B cell (primary cell): Measurements from ENCODE around the gene SUOX. TPM values are rescaled to one million over a fixed set of nuclear protein-coding genes. Genes with fewer than 3 reads are reported as not detected.

Experiments
- ATAC-seq: fragments of 200-7000 bp; cut with Tn5 transposase; one replicate; pipeline ENCODE4 v1.10.0; 2021; ENCODE audit warnings: low read depth, mild to moderate bottlenecking, moderate number of reproducible peaks, moderate library complexity
- CTCF ChIA-PET: fragments of 350-600 bp; sonication (Branson Sonifier 250); formaldehyde crosslinking; loops from one replicate; lab custom pipeline; 2021; ENCODE audit warnings: antibody characterized with exemption, inconsistent platforms; lab: Charles Lee
- POLR2A ChIA-PET: fragments of 350-600 bp; sonication (Branson Sonifier 250); formaldehyde crosslinking; loops from one replicate; lab custom pipeline; 2021; ENCODE audit warnings: antibody characterized with exemption; lab: Charles Lee
- DNase-seq: peaks from one replicate; pipeline ENCODE4 v3.0.0; 2013
- H2AFZ ChIP-seq: 2 replicates; pipeline ENCODE4 v1.6.1; 2012; ENCODE audit warnings: mild to moderate bottlenecking, low read depth, low read length; ENCODE audit not compliant: insufficient read depth, poor library complexity, severe bottlenecking
- H3K27ac ChIP-seq, 2 donors: 1 replicate in 1 of 2; 2 replicates in 1 of 2; pipeline ENCODE4 v1.5.1; 2012 to 2013; ENCODE audit warnings: low read length in 2 of 2, mild to moderate bottlenecking in 2 of 2, moderate library complexity in 1 of 2
- H3K27me3 ChIP-seq, 4 experiments: fragments of 200-600 bp in 1 of 4; sonication (generic) in 1 of 4; replicated peaks in 1 of 4; 1 replicate in 2 of 4; 2 replicates in 2 of 4; pipeline versions ENCODE4 v1.6.1 to v1.7.0; 2013 to 2016; ENCODE audit warnings: low read length in 3 of 4, mild to moderate bottlenecking in 2 of 4, mixed read lengths in 1 of 4, moderate library complexity in 1 of 4; ENCODE audit not compliant: insufficient read depth in 4 of 4, control insufficient read depth in 3 of 4; ENCODE audit errors: control extremely low read depth in 1 of 4
- H3K36me3 ChIP-seq, 2 experiments: replicated peaks in 1 of 2; 1 replicate in 1 of 2; 2 replicates in 1 of 2; pipeline versions ENCODE4 v1.6.1 to v1.7.1; 2013; ENCODE audit warnings: low read length in 1 of 2; ENCODE audit not compliant: insufficient read depth in 2 of 2, control insufficient read depth in 1 of 2; ENCODE audit errors: control extremely low read depth in 1 of 2, extremely low read depth in 1 of 2
- H3K4me1 ChIP-seq, 2 donors: fragments of 200-600 bp in 1 of 2; sonication (generic) in 1 of 2; 1 replicate in 1 of 2; 2 replicates in 1 of 2; pipeline versions ENCODE4 v1.5.1 to v1.6.1; 2013 to 2017; ENCODE audit warnings: low read length in 2 of 2; ENCODE audit not compliant: control insufficient read depth in 2 of 2, insufficient read depth in 2 of 2
- H3K4me2 ChIP-seq: replicated peaks from 2 replicates; pipeline ENCODE3; 2012; ENCODE audit warnings: mild to moderate bottlenecking, low read depth, low read length; ENCODE audit not compliant: poor library complexity, severe bottlenecking
- H3K4me3 ChIP-seq, 5 experiments: fragments of 200-600 bp in 1 of 5; sonication (generic) in 1 of 5; 1 replicate in 3 of 5; 2 replicates in 2 of 5; pipeline versions ENCODE4 v1.5.1 to v1.7.0; 2011 to 2016; ENCODE audit warnings: low read length in 4 of 5, mild to moderate bottlenecking in 4 of 5, low read depth in 2 of 5, control low read depth in 1 of 5, moderate library complexity in 1 of 5; ENCODE audit not compliant: insufficient read depth in 1 of 5; ENCODE audit errors: control extremely low read depth in 1 of 5, extremely low read depth in 1 of 5
- H3K79me2 ChIP-seq: fragments of 200-600 bp; sonication (generic); one replicate; pipeline ENCODE4 v1.6.0; 2016; ENCODE audit warnings: low read length; ENCODE audit not compliant: control insufficient read depth, insufficient read depth
- H3K9ac ChIP-seq: fragments of 200-600 bp; sonication (generic); 2 replicates; pipeline ENCODE4 v1.6.1; 2017; ENCODE audit warnings: mild to moderate bottlenecking, low read length, moderate library complexity
- H3K9me3 ChIP-seq, 3 donors: one replicate each; pipeline versions ENCODE4 v1.6.1 to v1.7.1; 2013; ENCODE audit warnings: low read length in 2 of 3; ENCODE audit not compliant: control insufficient read depth in 2 of 3, insufficient read depth in 1 of 3; ENCODE audit errors: control extremely low read depth in 1 of 3
- H4K20me1 ChIP-seq: 2 replicates; pipeline ENCODE4 v1.6.0; 2012; ENCODE audit warnings: mild to moderate bottlenecking, low read length; ENCODE audit not compliant: insufficient read depth, control insufficient read depth, poor library complexity, severe bottlenecking
- H3K27ac Mint-ChIP-seq: one replicate; pipeline ENCODE4 v1.8.0; 2021; ENCODE audit warnings: mixed read lengths
- H3K27me3 Mint-ChIP-seq: one replicate; pipeline ENCODE4 v1.8.0; 2021; ENCODE audit warnings: mixed read lengths
- H3K4me1 Mint-ChIP-seq: one replicate; pipeline ENCODE4 v1.8.0; 2021; ENCODE audit warnings: mixed read lengths
- H3K4me3 Mint-ChIP-seq: one replicate; pipeline ENCODE4 v1.8.0; 2021; ENCODE audit warnings: mixed read lengths
- H3K9me3 Mint-ChIP-seq: one replicate; pipeline ENCODE4 v1.8.0; 2022; ENCODE audit warnings: mixed read lengths; ENCODE audit not compliant: insufficient read depth
- EZH2 ChIP-seq: IDR thresholded peaks from 2 replicates; pipeline ENCODE4 v1.6.1; 2012; ENCODE audit warnings: borderline replicate concordance, low read depth, mild to moderate bottlenecking, moderate library complexity, low read length; ENCODE audit not compliant: insufficient read depth, poor library complexity, severe bottlenecking
- WGBS: methylation state at CpG from one replicate; pipeline ENCODE4 v1.1.5; 2013; ENCODE audit warnings: missing lambda C conversion rate; ENCODE audit not compliant: insufficient coverage; 5-methylcytosine and 5-hydroxymethylcytosine counted together
- intact Hi-C: fragments of 100-400 bp; cut with micrococcal nuclease; formaldehyde crosslinking; loops from one replicate; pipeline ENCODE4 v1.10.0; 2022
- polyA plus RNA-seq: library from polyadenylated mRNA; depleted of rRNA; stranded (reverse); fragments of >200 nt; gene quantifications from 2 replicates; pipeline ENCODE4 v1.2.3, GENCODE V29; 2012
- total RNA-seq, 2 donors: library from RNA; stranded (reverse); fragments of 120-200 nt in 1 of 2; gene quantifications; 1 replicate in 1 of 2; 2 replicates in 1 of 2; pipeline versions ENCODE4 v1.2.3 to v1.2.4, GENCODE V29; 2013 to 2022
- TF ChIP-seq, protein P1 (sequence below): fragments of 200-600 bp; IDR thresholded peaks from one replicate; pipeline ENCODE4 v1.8.0; 2022; ENCODE audit warnings: antibody characterized with exemption, mild to moderate bottlenecking

The SUOX gene
- total and polyA plus RNA-seq, 2 donors (not counting 1 experiment from before 2014, with no cell fraction given), result 3.1 to 7.5 TPM

DNA sequence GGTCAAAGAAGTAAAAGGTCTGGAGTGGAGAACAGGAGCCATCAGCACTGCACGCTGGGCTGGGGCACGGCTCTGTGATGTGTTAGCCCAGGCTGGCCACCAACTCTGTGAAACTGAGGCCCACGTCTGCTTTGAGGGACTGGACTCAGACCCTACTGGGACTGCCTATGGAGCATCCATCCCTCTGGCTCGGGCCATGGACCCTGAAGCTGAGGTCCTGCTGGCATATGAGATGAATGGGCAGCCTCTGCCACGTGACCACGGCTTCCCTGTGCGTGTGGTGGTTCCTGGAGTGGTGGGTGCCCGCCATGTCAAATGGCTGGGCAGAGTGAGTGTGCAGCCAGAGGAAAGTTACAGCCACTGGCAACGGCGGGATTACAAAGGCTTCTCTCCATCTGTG lies 7.1 kb downstream of the SUOX start:
- POLR2A ChIA-PET, result interaction anchor here (0.6 kb wide), 1 partner anchor 186 kb away, joined by 5 read pairs; no protein-coding TSS in a partner anchor

More for the DNA sequence above, 7.1 kb downstream of the SUOX start:
- Histone ChIP-seq H3K79me2 (no peaks in the 10 kb centered on the region), H3K4me1 (peaks cover 5 to 11% of the 10 kb centered on the region in 2 donors), H3K9ac (no peak overlapping the region), H3K4me3 (no peak overlapping the region), H3K27me3 (no peaks in the 10 kb centered on the region), H2AFZ (no peak overlapping the region), H3K9me3 (no peaks in the 10 kb centered on the region), H3K4me2 (no peak overlapping the region), H4K20me1 (no peaks in the 10 kb centered on the region), H3K36me3 (no peaks in the 10 kb centered on the region), H3K27ac (no peak overlapping the region)
- ATAC-seq (no peak), DNase-seq (no peak)
- TF ChIP-seq, protein P1, sequence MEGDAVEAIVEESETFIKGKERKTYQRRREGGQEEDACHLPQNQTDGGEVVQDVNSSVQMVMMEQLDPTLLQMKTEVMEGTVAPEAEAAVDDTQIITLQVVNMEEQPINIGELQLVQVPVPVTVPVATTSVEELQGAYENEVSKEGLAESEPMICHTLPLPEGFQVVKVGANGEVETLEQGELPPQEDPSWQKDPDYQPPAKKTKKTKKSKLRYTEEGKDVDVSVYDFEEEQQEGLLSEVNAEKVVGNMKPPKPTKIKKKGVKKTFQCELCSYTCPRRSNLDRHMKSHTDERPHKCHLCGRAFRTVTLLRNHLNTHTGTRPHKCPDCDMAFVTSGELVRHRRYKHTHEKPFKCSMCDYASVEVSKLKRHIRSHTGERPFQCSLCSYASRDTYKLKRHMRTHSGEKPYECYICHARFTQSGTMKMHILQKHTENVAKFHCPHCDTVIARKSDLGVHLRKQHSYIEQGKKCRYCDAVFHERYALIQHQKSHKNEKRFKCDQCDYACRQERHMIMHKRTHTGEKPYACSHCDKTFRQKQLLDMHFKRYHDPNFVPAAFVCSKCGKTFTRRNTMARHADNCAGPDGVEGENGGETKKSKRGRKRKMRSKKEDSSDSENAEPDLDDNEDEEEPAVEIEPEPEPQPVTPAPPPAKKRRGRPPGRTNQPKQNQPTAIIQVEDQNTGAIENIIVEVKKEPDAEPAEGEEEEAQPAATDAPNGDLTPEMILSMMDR, result no peak
- no peak for TF ChIP-seq EZH2
- no peaks in the 10 kb centered on the region for H3K9me3 Mint-ChIP-seq
- H3K27me3 Mint-ChIP-seq, result no peaks in the 10 kb centered on the region
- WGBS, result 97% methylated on average over 10 of the region's 10 CpGs
- intact Hi-C loops, result no loop called here
- H3K27ac Mint-ChIP-seq, result no peak overlapping the region
- H3K4me1 Mint-ChIP-seq, result peaks cover 14% of the 10 kb centered on the region
- peak overlapping the region; percentile 19 for H3K4me3 Mint-ChIP-seq
- CTCF ChIA-PET, result no interaction called here
